H1 (cell line): ENCODE results near the gene BLOC1S3. TPM values are rescaled to one million over a fixed set of nuclear protein-coding genes. Genes with fewer than 3 reads are reported as not detected.

Source experiments
- CTCF ChIA-PET: fragments of 300-600 bp; sonication (Branson Sonifier 250); formaldehyde crosslinking; loops from one replicate; lab custom pipeline; 2021; ENCODE audit not compliant: partially characterized antibody; lab: Charles Lee
- POLR2A ChIA-PET: fragments of 300-600 bp; sonication (Branson Sonifier 250); formaldehyde crosslinking; loops from one replicate; lab custom pipeline; 2021; ENCODE audit warnings: inconsistent platforms; ENCODE audit not compliant: partially characterized antibody; lab: Charles Lee
- DNase-seq, 2 experiments: peaks; one replicate each; pipeline versions ENCODE4 v3.0.0 to v3.0.0-alpha.2; 2010 to 2022; ENCODE audit warnings: low spot score in 2 of 2, low read depth in 1 of 2, mixed read lengths in 1 of 2
- FAIRE-seq: peaks from 2 replicates; lab custom pipeline; 2011; peaks lifted over from hg19 to GRCh38; lab: Jason Lieb, UNC
- H2AFZ ChIP-seq: 2 replicates; pipeline ENCODE4 v1.8.1; 2012; ENCODE audit warnings: low read length, inconsistent platforms
- H2AK5ac ChIP-seq: 2 replicates; pipeline ENCODE4 v1.6.1; 2013; ENCODE audit warnings: low read depth, low read length
- H2BK120ac ChIP-seq: replicated peaks from 2 replicates; pipeline ENCODE3; 2013; ENCODE audit warnings: low read depth, low read length, inconsistent platforms
- H2BK12ac ChIP-seq: 2 replicates; pipeline ENCODE4 v1.6.1; 2013; ENCODE audit warnings: low read depth, low read length
- H2BK15ac ChIP-seq: 2 replicates; pipeline ENCODE4 v1.6.1; 2013; ENCODE audit warnings: low read length
- H2BK20ac ChIP-seq: 2 replicates; pipeline ENCODE4 v1.6.1; 2013; ENCODE audit warnings: low read length
- H2BK5ac ChIP-seq: 2 replicates; pipeline ENCODE4 v1.6.1; 2013; ENCODE audit warnings: low read depth, low read length
- H3K14ac ChIP-seq: 2 replicates; pipeline ENCODE4 v1.6.1; 2013; ENCODE audit warnings: inconsistent platforms; ENCODE audit not compliant: insufficient read length
- H3K18ac ChIP-seq: 2 replicates; pipeline ENCODE4 v1.6.1; 2013; ENCODE audit warnings: low read length; ENCODE audit errors: extremely low read depth
- H3K23ac ChIP-seq: 2 replicates; pipeline ENCODE4 v1.6.1; 2013; ENCODE audit warnings: inconsistent platforms; ENCODE audit not compliant: insufficient read length
- H3K23me2 ChIP-seq: 2 replicates; pipeline ENCODE4 v1.6.1; 2013; ENCODE audit warnings: low read depth, low read length
- H3K27ac ChIP-seq: 2 replicates; pipeline ENCODE4 v1.6.1; 2011; ENCODE audit warnings: low read depth, low read length, inconsistent platforms
- H3K27me3 ChIP-seq, 4 experiments: replicated peaks in 1 of 4; 1 replicate in 1 of 4; 2 replicates in 3 of 4; pipeline versions ENCODE4 v1.6.1 to v1.8.1; 2011 to 2013; ENCODE audit warnings: low read length in 3 of 4, mild to moderate bottlenecking in 3 of 4, inconsistent platforms in 2 of 4, mixed read lengths in 2 of 4, moderate library complexity in 1 of 4; ENCODE audit not compliant: control insufficient read depth in 3 of 4, insufficient read depth in 3 of 4; ENCODE audit errors: extremely low read depth in 1 of 4
- H3K36me3 ChIP-seq, 4 experiments: 2 replicates each; pipeline versions ENCODE4 v1.6.1 to v1.8.1; 2011 to 2013; ENCODE audit warnings: mild to moderate bottlenecking in 4 of 4, low read length in 3 of 4, moderate library complexity in 2 of 4, control low read depth in 1 of 4, inconsistent platforms in 1 of 4; ENCODE audit not compliant: insufficient read depth in 4 of 4, control insufficient read depth in 2 of 4
- H3K4ac ChIP-seq: replicated peaks from 2 replicates; pipeline ENCODE3; 2013; ENCODE audit warnings: low read length, low read depth, mixed read lengths, inconsistent platforms; ENCODE audit not compliant: insufficient read length
- H3K4me1 ChIP-seq, 4 experiments: replicated peaks in 1 of 4; 1 replicate in 1 of 4; 2 replicates in 3 of 4; pipeline versions ENCODE4 v1.6.1 to v1.8.1; 2011 to 2013; ENCODE audit warnings: low read length in 3 of 4, inconsistent platforms in 2 of 4, mixed read lengths in 1 of 4; ENCODE audit not compliant: insufficient read depth in 4 of 4, control insufficient read depth in 3 of 4
- H3K4me2 ChIP-seq, 2 experiments: 2 replicates each; pipeline versions ENCODE4 v1.6.1 to v1.8.1; 2011 to 2013; ENCODE audit warnings: low read depth in 2 of 2, low read length in 2 of 2, control low read depth in 1 of 2, inconsistent platforms in 1 of 2, mild to moderate bottlenecking in 1 of 2; ENCODE audit not compliant: insufficient read depth in 1 of 2
- H3K4me3 ChIP-seq, 4 experiments: fragments of 200-600, 300-600 bp in 1 of 4; sonication (generic), shearing (Covaris generic), sonication (Bioruptor Twin) in 1 of 4; 2 replicates each; pipeline versions ENCODE4 v1.5.1 to v1.8.1; 2011 to 2016; ENCODE audit warnings: low read length in 4 of 4, low read depth in 3 of 4, control low read depth in 2 of 4, inconsistent platforms in 2 of 4, mild to moderate bottlenecking in 2 of 4, mixed read lengths in 1 of 4, moderate library complexity in 1 of 4; ENCODE audit not compliant: insufficient read depth in 2 of 4; ENCODE audit errors: extremely low read depth in 1 of 4
- H3K56ac ChIP-seq: replicated peaks from 2 replicates; pipeline ENCODE3; 2013; ENCODE audit warnings: low read depth, mild to moderate bottlenecking, mixed read lengths, low read length, inconsistent platforms; ENCODE audit not compliant: insufficient read length
- H3K79me1 ChIP-seq: 2 replicates; pipeline ENCODE4 v1.6.1; 2013; ENCODE audit warnings: low read depth, low read length, control low read depth
- H3K79me2 ChIP-seq, 2 experiments: 2 replicates each; pipeline versions ENCODE4 v1.6.1 to v1.8.1; 2012 to 2013; ENCODE audit warnings: low read length in 2 of 2, mild to moderate bottlenecking in 2 of 2, inconsistent platforms in 1 of 2; ENCODE audit not compliant: insufficient read depth in 2 of 2, control insufficient read depth in 1 of 2
- H3K9ac ChIP-seq, 4 experiments: replicated peaks in 1 of 4; 1 replicate in 1 of 4; 2 replicates in 3 of 4; pipeline versions ENCODE4 v1.6.1 to v1.8.1; 2011 to 2013; ENCODE audit warnings: low read depth in 3 of 4, low read length in 3 of 4, control low read depth in 2 of 4, mild to moderate bottlenecking in 2 of 4, moderate library complexity in 2 of 4, inconsistent platforms in 1 of 4; ENCODE audit errors: extremely low read depth in 1 of 4
- H3K9me3 ChIP-seq, 2 experiments: 2 replicates each; pipeline versions ENCODE4 v1.6.1 to v1.8.1; 2012 to 2013; ENCODE audit warnings: mild to moderate bottlenecking in 2 of 2, moderate library complexity in 2 of 2, control low read depth in 1 of 2, inconsistent platforms in 1 of 2, low read depth in 1 of 2, low read length in 1 of 2, mixed read lengths in 1 of 2; ENCODE audit not compliant: insufficient read depth in 2 of 2
- H4K20me1 ChIP-seq, 2 experiments: replicated peaks in 1 of 2; 2 replicates each; pipeline versions ENCODE3 to v1.8.1; 2011 to 2013; ENCODE audit warnings: inconsistent platforms in 2 of 2, low read length in 2 of 2, mild to moderate bottlenecking in 1 of 2; ENCODE audit not compliant: insufficient read depth in 2 of 2, control insufficient read depth in 1 of 2
- H4K5ac ChIP-seq: 2 replicates; pipeline ENCODE4 v1.6.1; 2013; ENCODE audit warnings: low read length, low read depth, mixed read lengths, inconsistent platforms; ENCODE audit not compliant: insufficient read length
- H4K8ac ChIP-seq: 2 replicates; pipeline ENCODE4 v1.8.0; 2013; ENCODE audit warnings: mild to moderate bottlenecking, moderate library complexity, low read length, inconsistent platforms; ENCODE audit not compliant: insufficient read depth; ENCODE audit errors: extremely low read depth
- H4K91ac ChIP-seq: replicated peaks from 2 replicates; pipeline ENCODE3; 2013; ENCODE audit warnings: low read length, mixed read lengths, inconsistent platforms; ENCODE audit not compliant: insufficient read length
- CHD2 ChIP-seq: IDR thresholded peaks from 2 replicates; pipeline ENCODE4 v1.6.1; 2012; ENCODE audit warnings: low read length, improper control_type of control experiment
- NANOG ChIP-seq: IDR thresholded peaks from 2 replicates; pipeline ENCODE4 v1.6.1; 2011; ENCODE audit warnings: low read length, low read depth, mild to moderate bottlenecking, inconsistent platforms; ENCODE audit not compliant: insufficient read depth, poor library complexity, severe bottlenecking
- SP2 ChIP-seq: IDR thresholded peaks from 2 replicates; pipeline ENCODE4 v1.6.1; 2012; ENCODE audit warnings: mild to moderate bottlenecking, low read length, inconsistent platforms
- TBP ChIP-seq: IDR thresholded peaks from 2 replicates; pipeline ENCODE4 v1.6.1; 2011; ENCODE audit warnings: low read depth, low read length, improper control_type of control experiment
- WGBS, 2 experiments: shearing (Covaris generic) in 1 of 2; methylation state at CpG; one replicate each; pipeline versions ENCODE4 v1.1.6 to v1.1.7; 2013 to 2015; ENCODE audit warnings: low lambda C conversion rate in 2 of 2, mixed read lengths in 2 of 2, inconsistent platforms in 1 of 2, low coverage in 1 of 2, missing lambda C conversion rate in 1 of 2; ENCODE audit not compliant: insufficient replicate concordance in 2 of 2, insufficient coverage in 1 of 2, insufficient read length in 1 of 2; ENCODE audit errors: extremely low coverage in 1 of 2, missing lambda C conversion rate in 1 of 2; 5-methylcytosine and 5-hydroxymethylcytosine counted together
- polyA plus RNA-seq, 7 experiments: library from polyadenylated mRNA; depleted of rRNA in 3 of 7; stranded (reverse) in 5 of 7; unstranded in 2 of 7; fragments of >200 nt in 5 of 7; fragments of 200-250 nt in 2 of 7; gene quantifications; 1 replicate in 5 of 7; 2 replicates in 1 of 7; 4 replicates in 1 of 7; pipeline versions ENCODE4 v1.2.1 to v1.2.3, GENCODE V29; 2011 to 2013; ENCODE audit warnings: missing spikeins in 2 of 7, mixed read lengths in 2 of 7
- total RNA-seq: library from RNA; stranded (reverse); fragmentation: NEBNext Ultra II Directional; extraction: Animal tissue kit (Norgen Biotek cat#: 25700); gene quantifications from 2 replicates; pipeline ENCODE4 v1.2.1, GENCODE V29; 2021

Gene BLOC1S3
- total and polyA plus RNA-seq, 2 of the 8 experiments (the other 6 are each of a cell fraction or from before 2014, with no cell fraction given) = 6.0 to 6.1 TPM

DNA sequence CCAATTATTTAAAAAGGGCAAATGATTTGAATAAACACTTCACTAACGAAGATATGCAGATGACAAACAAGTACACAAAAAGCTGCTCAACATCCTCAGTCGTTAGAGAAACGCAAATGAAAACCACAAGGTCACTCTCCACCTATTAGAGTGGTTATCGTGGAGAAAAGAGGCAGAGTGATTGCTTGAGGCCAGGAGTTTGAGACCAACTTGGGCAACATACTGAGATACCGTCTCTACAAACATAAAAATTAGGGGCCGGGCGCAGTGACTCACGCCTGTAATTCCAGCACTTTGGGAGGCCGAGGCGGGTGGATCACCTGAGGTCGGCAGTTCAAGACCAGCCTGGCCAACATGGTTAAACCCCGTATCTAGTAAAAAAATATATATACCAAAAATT, 27.2 kb downstream of the BLOC1S3 start:
- no peak overlapping the region for H2BK5ac ChIP-seq
- no peak overlapping the region for H3K27ac ChIP-seq
- H3K4me2 ChIP-seq = no peak overlapping the region
- H3K23me2 ChIP-seq = no peaks in the 10 kb centered on the region
- H3K23ac ChIP-seq = no peak overlapping the region
- H2BK120ac ChIP-seq = no peak overlapping the region
- no peaks in the 10 kb centered on the region for H4K20me1 ChIP-seq
- H3K79me2 ChIP-seq = no peaks in the 10 kb centered on the region
- no peak overlapping the region for H4K91ac ChIP-seq
- no peak overlapping the region for H2BK12ac ChIP-seq
- H3K4me3 ChIP-seq = no peak overlapping the region
- ChIA-PET CTCF (interaction anchor here (0.7 to 8.3 kb wide), 3 partner anchors 40 to 139 kb away, joined by 3 to 106 read pairs (median 3); partner anchors contain the start of genes EXOC3L2 and GEMIN7), POLR2A (interaction anchor here (1.0 kb wide), 1 partner anchor 15 kb away, joined by 3 read pairs; no protein-coding TSS in a partner anchor)
- FAIRE-seq (no peak), DNase-seq (no peak)
- no peak overlapping the region for H3K56ac ChIP-seq
- H3K79me1 ChIP-seq = no peaks in the 10 kb centered on the region
- H2BK15ac ChIP-seq = no peak overlapping the region
- H4K5ac ChIP-seq = no peak overlapping the region
- H2AFZ ChIP-seq = no peak overlapping the region
- H3K14ac ChIP-seq = no peak overlapping the region
- WGBS, 2 experiments = 82% methylated on average over 12 of the region's 12 CpGs; no CpG with 5 or more reads in 1 of the 2 experiments
- H3K9ac ChIP-seq = no peak overlapping the region
- no peak overlapping the region for H3K18ac ChIP-seq
- H4K8ac ChIP-seq = no peak overlapping the region
- no peak for TF ChIP-seq TBP
- TF ChIP-seq CHD2 = no peak
- TF ChIP-seq SP2 = no peak
- no peak for TF ChIP-seq NANOG
- no peaks in the 10 kb centered on the region for H3K9me3 ChIP-seq
- H3K4me1 ChIP-seq = no peaks in the 10 kb centered on the region
- H3K36me3 ChIP-seq = no peaks in the 10 kb centered on the region
- H3K4ac ChIP-seq = no peak overlapping the region
- H2AK5ac ChIP-seq = no peak overlapping the region
- H2BK20ac ChIP-seq = no peak overlapping the region
- H3K27me3 ChIP-seq = no peaks in the 10 kb centered on the region
